ENCODE data around the gene BSG. TPM values are rescaled to one million over a fixed set of nuclear protein-coding genes. Genes with fewer than 3 reads are reported as not detected.
A peak's percentile ranks its signal among the peaks of the same experiment; 100 is the strongest.
"Not testable (repeated sequence)": the region's sequence is repeated elsewhere in the genome, so short reads cannot be mapped to it uniquely, and the experiment has no call there.

BSG gene
- total RNA-seq, 1 experiment from 2014 or later = 823 TPM

GRCh38 chr19:624433-625109, 52.2 kb downstream of the BSG start:
- ChIA-PET POLR2A (ENCODE audit: unreplicated experiment) (no interaction called here), CTCF (no interaction called here)
- H2AFZ ChIP-seq = no peak overlapping the region
- no peaks in the 10 kb centered on the region for H3K4me1 ChIP-seq (replicated peaks; ENCODE audit: insufficient read depth)
- H3K4me2 ChIP-seq = no peak overlapping the region
- peaks cover 4% of the 10 kb centered on the region for H4K20me1 ChIP-seq (ENCODE audit: insufficient read depth)
- no TSS peak for BruUV-seq (replicated peaks)
- 0 out of 2 replicates have a peak, but pooled peaks cover 7% of the 10 kb centered on the region for H3K36me3 ChIP-seq (ENCODE audit: low read depth)
- intact Hi-C loops (cut with micrococcal nuclease; ENCODE audit: unreplicated experiment) = no loop called here
- H3K27me3 ChIP-seq (ENCODE audit: insufficient read depth, low read depth) = no peaks in the 10 kb centered on the region
- H3K27ac ChIP-seq = no peak overlapping the region
- H3F3A ChIP-seq (ENCODE audit: insufficient read depth, low read depth) = no peaks in the 10 kb centered on the region
- H3K9me2 ChIP-seq (ENCODE audit: insufficient read depth) = no peaks in the 10 kb centered on the region
- no peak overlapping the region for H3K4me3 ChIP-seq
- no peaks in the 10 kb centered on the region for H3K9me3 ChIP-seq (ENCODE audit: insufficient read depth, low read depth)
- no peak for DNase-seq
- TF ChIP-seq CTCF (conservative IDR thresholded peaks at IDR 0.05) = no peak
- TF ChIP-seq EZH2 (IDR thresholded peaks at IDR 0.05; ENCODE audit: low read depth) = no peak
- H3K79me2 ChIP-seq (ENCODE audit: low read depth) = no peaks in the 10 kb centered on the region

GRCh38 chr19:625257-625656, 52.9 kb downstream of the BSG start:
- H3K4me3 ChIP-seq = no peak overlapping the region
- POLR2A ChIA-PET (ENCODE audit: unreplicated experiment) = no interaction called here
- CTCF ChIA-PET = no interaction called here
- H3K9me2 ChIP-seq (ENCODE audit: insufficient read depth) = no peaks in the 10 kb centered on the region
- H3K4me2 ChIP-seq = no peak overlapping the region
- TF ChIP-seq EZH2 (IDR thresholded peaks at IDR 0.05; ENCODE audit: low read depth) (no peak), CTCF (conservative IDR thresholded peaks at IDR 0.05) (no peak)
- no peaks in the 10 kb centered on the region for H3F3A ChIP-seq (ENCODE audit: insufficient read depth, low read depth)
- H3K27ac ChIP-seq = no peak overlapping the region
- intact Hi-C loops (cut with micrococcal nuclease; ENCODE audit: unreplicated experiment) = no loop called here
- DNase-seq = no peak
- H4K20me1 ChIP-seq (ENCODE audit: insufficient read depth) = peaks cover 5% of the 10 kb centered on the region
- H3K36me3 ChIP-seq (ENCODE audit: low read depth) = 0 out of 2 replicates have a peak, but pooled peaks cover 7% of the 10 kb centered on the region
- no peaks in the 10 kb centered on the region for H3K27me3 ChIP-seq (ENCODE audit: insufficient read depth, low read depth)
- no peaks in the 10 kb centered on the region for H3K4me1 ChIP-seq (replicated peaks; ENCODE audit: insufficient read depth)
- no peaks in the 10 kb centered on the region for H3K9me3 ChIP-seq (ENCODE audit: insufficient read depth, low read depth)
- H2AFZ ChIP-seq = no peak overlapping the region
- no TSS peak for BruUV-seq (replicated peaks)
- no peaks in the 10 kb centered on the region; the same call in 1 of the 2 replicates for H3K79me2 ChIP-seq (ENCODE audit: low read depth)

DNA sequence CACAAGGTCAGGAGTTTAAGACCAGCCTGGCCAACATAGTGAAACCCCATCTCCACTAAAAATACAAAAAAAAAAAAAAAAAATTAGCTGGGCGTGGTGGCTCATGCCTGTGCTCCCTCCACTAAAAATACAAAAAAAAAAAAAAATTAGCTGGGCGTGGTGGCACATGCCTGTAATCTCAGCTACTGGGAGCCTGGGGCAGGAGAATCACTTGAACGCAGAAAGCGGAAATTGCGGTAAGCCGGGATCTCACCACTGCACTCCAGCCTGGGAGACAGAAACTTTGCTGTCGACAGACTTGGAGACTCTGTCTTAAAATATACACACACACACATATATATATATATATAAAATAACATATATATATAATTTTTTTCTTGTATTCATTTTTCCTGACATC, 54.2 kb downstream of the BSG start:
- intact Hi-C loops (cut with micrococcal nuclease; ENCODE audit: unreplicated experiment); H3K4me2 ChIP-seq; H3K9me2 ChIP-seq (ENCODE audit: insufficient read depth); H3K27ac ChIP-seq; POLR2A ChIA-PET (ENCODE audit: unreplicated experiment); H2AFZ ChIP-seq; H3K27me3 ChIP-seq (ENCODE audit: insufficient read depth, low read depth); H3K4me3 ChIP-seq; H3K9me3 ChIP-seq (ENCODE audit: insufficient read depth, low read depth); BruUV-seq (replicated peaks); H3K4me1 ChIP-seq (replicated peaks; ENCODE audit: insufficient read depth); DNase-seq; H3K36me3 ChIP-seq (ENCODE audit: low read depth); H3F3A ChIP-seq (ENCODE audit: insufficient read depth, low read depth): not testable (repeated sequence)
- peaks cover 11% of the 10 kb centered on the region for H4K20me1 ChIP-seq (ENCODE audit: insufficient read depth)
- peaks cover 11% of the 10 kb centered on the region for H3K79me2 ChIP-seq (ENCODE audit: low read depth)
- CTCF ChIA-PET = interaction anchor here (0.6 kb wide), 1 partner anchor 108 kb away, joined by 3 read pairs; no protein-coding TSS in a partner anchor

DNA sequence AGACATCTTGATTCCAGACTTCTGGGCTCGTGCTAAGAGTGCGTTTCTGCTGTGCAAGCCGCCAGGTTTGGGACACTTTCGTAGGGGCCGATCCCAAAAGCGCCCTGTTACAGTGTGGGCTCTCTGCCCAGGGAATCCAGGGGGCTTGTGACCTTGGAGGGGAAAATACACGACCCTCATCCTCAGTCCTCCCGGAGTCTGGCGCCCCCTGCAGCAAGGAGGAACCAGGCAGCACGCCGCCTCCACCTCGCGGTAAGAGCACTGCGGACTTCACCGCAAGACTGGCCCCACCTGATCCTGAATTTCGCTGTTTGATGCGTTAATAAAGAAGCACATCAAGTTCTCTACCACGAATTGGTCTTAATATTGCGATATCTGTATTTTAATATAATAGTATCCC, 55.8 kb downstream of the BSG start:
- Histone ChIP-seq H3F3A (ENCODE audit: insufficient read depth, low read depth) (0 out of 2 replicates have a peak, but pooled peaks cover 8% of the 10 kb centered on the region), H4K20me1 (ENCODE audit: insufficient read depth) (peaks cover 11% of the 10 kb centered on the region), H3K27ac (no peak overlapping the region), H3K79me2 (ENCODE audit: low read depth) (peaks cover 27% of the 10 kb centered on the region), H3K9me2 (ENCODE audit: insufficient read depth) (no peaks in the 10 kb centered on the region), H3K4me1 (replicated peaks; ENCODE audit: insufficient read depth) (no peaks in the 10 kb centered on the region; the same call in 1 of the 2 replicates), H3K36me3 (ENCODE audit: low read depth) (0 out of 2 replicates have a peak, but pooled peaks cover 7% of the 10 kb centered on the region), H2AFZ (no peak overlapping the region), H3K4me2 (no peak overlapping the region), H3K27me3 (ENCODE audit: insufficient read depth, low read depth) (no peaks in the 10 kb centered on the region), H3K4me3 (no peak overlapping the region), H3K9me3 (ENCODE audit: insufficient read depth, low read depth) (no peaks in the 10 kb centered on the region)
- TF ChIP-seq EZH2 (IDR thresholded peaks at IDR 0.05; ENCODE audit: low read depth) = no peak
- peak; percentile 32; the same call in 1 of the 2 replicates for TF ChIP-seq CTCF (conservative IDR thresholded peaks at IDR 0.05)
- no peak for DNase-seq
- ChIA-PET POLR2A (ENCODE audit: unreplicated experiment) (no interaction called here), CTCF (no interaction called here)
- no TSS peak for BruUV-seq (replicated peaks)
- intact Hi-C loops (cut with micrococcal nuclease; ENCODE audit: unreplicated experiment) = no loop called here

GRCh38 chr19:629515-629914, 57.1 kb downstream of the BSG start:
- H3K4me3 ChIP-seq; H3K9me2 ChIP-seq (ENCODE audit: insufficient read depth); CTCF ChIA-PET; H3K9me3 ChIP-seq (ENCODE audit: insufficient read depth, low read depth); H2AFZ ChIP-seq; H3K27ac ChIP-seq; DNase-seq; H3K4me2 ChIP-seq; POLR2A ChIA-PET (ENCODE audit: unreplicated experiment); H3K36me3 ChIP-seq (ENCODE audit: low read depth); intact Hi-C loops (cut with micrococcal nuclease; ENCODE audit: unreplicated experiment); H3K4me1 ChIP-seq (replicated peaks; ENCODE audit: insufficient read depth); H3K27me3 ChIP-seq (ENCODE audit: insufficient read depth, low read depth); H3F3A ChIP-seq (ENCODE audit: insufficient read depth, low read depth); BruUV-seq (replicated peaks): not testable (repeated sequence)
- Histone ChIP-seq H3K79me2 (ENCODE audit: low read depth) (peaks cover 34% of the 10 kb centered on the region), H4K20me1 (ENCODE audit: insufficient read depth) (peaks cover 11% of the 10 kb centered on the region)
